Erythroblast (primary cell): ENCODE results near the gene RABGGTA.

Source experiments
- DNase-seq, 2 experiments: peaks; one replicate each; lab custom pipeline; 2025; lab: John Stamatoyannopoulos, UW
- GATA1 ChIP-seq: IDR thresholded peaks from 2 replicates; pipeline ENCODE4 v1.6.1; 2011; ENCODE audit warnings: low read depth, mild to moderate bottlenecking, control low read depth, low read length, moderate library complexity
- POLR2A ChIP-seq: IDR thresholded peaks from 2 replicates; pipeline ENCODE4 v1.6.1; 2011; ENCODE audit warnings: mild to moderate bottlenecking, low read length

RABGGTA gene

GRCh38 chr14:24279301-24280186, 8.1 kb upstream of the RABGGTA start:
- DNase-seq: no peak
- TF ChIP-seq POLR2A (no peak), GATA1 (no peak)

- DNase-seq: peak in 1 of 2 experiments; percentile 64
- TF ChIP-seq POLR2A (no peak), GATA1 (no peak)
Measured at GRCh38 chr14:24278424-24278823, 7.0 kb upstream of the RABGGTA start.

- TF ChIP-seq POLR2A (no peak), GATA1 (no peak)
- DNase-seq: no peak
Measured at GRCh38 chr14:24277606-24278321, 6.4 kb upstream of the RABGGTA start.

- TF ChIP-seq GATA1 (no peak), POLR2A (no peak)
- no peak for DNase-seq
Measured at GRCh38 chr14:24277071-24277470, 5.7 kb upstream of the RABGGTA start.

- TF ChIP-seq GATA1: no peak
- no peak for TF ChIP-seq POLR2A
- peak; percentile 56 to 74 for DNase-seq
Measured at GRCh38 chr14:24274101-24274543, 2.7 kb upstream of the RABGGTA start.

- TF ChIP-seq POLR2A (no peak), GATA1 (no peak)
- DNase-seq: peak; percentile 23
Measured at GRCh38 chr14:24273422-24273998, 2.1 kb upstream of the RABGGTA start.

GRCh38 chr14:24272467-24272866, 1.1 kb upstream of the RABGGTA start:
- DNase-seq: no peak
- TF ChIP-seq POLR2A (no peak), GATA1 (no peak)

GRCh38 chr14:24271834-24272263, 452 bp upstream of the RABGGTA start:
- TF ChIP-seq POLR2A (peak; percentile 52), GATA1 (no peak)
- no peak for DNase-seq

GRCh38 chr14:24270537-24271133, 762 bp downstream of the RABGGTA start:
- no peak for DNase-seq
- no peak for TF ChIP-seq POLR2A
- TF ChIP-seq GATA1: no peak

GRCh38 chr14:24269910-24270536, 1.4 kb downstream of the RABGGTA start:
- DNase-seq: no peak
- no peak for TF ChIP-seq GATA1
- no peak for TF ChIP-seq POLR2A

GRCh38 chr14:24269368-24269767, 2.0 kb downstream of the RABGGTA start:
- TF ChIP-seq GATA1 (no peak), POLR2A (no peak)
- no peak for DNase-seq

- TF ChIP-seq GATA1 (no peak), POLR2A (no peak)
- DNase-seq: no peak
Measured at GRCh38 chr14:24268225-24268624, 3.2 kb downstream of the RABGGTA start.

- no peak for DNase-seq
- TF ChIP-seq POLR2A (no peak), GATA1 (no peak)
Measured at GRCh38 chr14:24267516-24267915, 3.9 kb downstream of the RABGGTA start.
